K562 (cell line): ENCODE results near the gene HIPK2.

ENCODE experiments used
- ATF3 ChIP-seq, 2 experiments: fragments of 450-650 bp in 1 of 2; sonication (generic) in 1 of 2; formaldehyde crosslinking in 1 of 2; IDR thresholded peaks in 1 of 2; conservative IDR thresholded peaks in 1 of 2; 2 replicates each; pipeline versions ENCODE4 v1.6.1 to v1.8.1; 2016 to 2023; ENCODE audit warnings: mild to moderate bottlenecking in 2 of 2, moderate library complexity in 2 of 2, inconsistent platforms in 1 of 2, missing genetic modification reagents in 1 of 2
- BRD4 ChIP-seq: fragments of 200-600 bp; sonication (generic); IDR thresholded peaks from 2 replicates; pipeline ENCODE4 v1.6.1; 2017; ENCODE audit warnings: inconsistent platforms
- CTCF ChIP-seq, 3 experiments: IDR thresholded peaks in 2 of 3; conservative IDR thresholded peaks in 1 of 3; 2 replicates each; pipeline ENCODE4 v1.5.1; 2011 to 2012; ENCODE audit warnings: low read length in 3 of 3, mild to moderate bottlenecking in 3 of 3, control low read depth in 2 of 3, improper control_type of control experiment in 1 of 3, inconsistent platforms in 1 of 3, low read depth in 1 of 3, mixed read lengths in 1 of 3, moderate library complexity in 1 of 3; ENCODE audit not compliant: insufficient read depth in 2 of 3
- EZH2 ChIP-seq: IDR thresholded peaks from 2 replicates; pipeline ENCODE4 v1.6.1; 2012; ENCODE audit warnings: low read depth, mild to moderate bottlenecking, inconsistent platforms, low read length, borderline replicate concordance
- HEY1 ChIP-seq: fragments of 250-450 bp; sonication (Bioruptor Pico); IDR thresholded peaks from 2 replicates; pipeline ENCODE4 v1.5.0; 2020; ENCODE audit warnings: mild to moderate bottlenecking, moderate library complexity, borderline replicate concordance
- MAFG ChIP-seq: fragments of 450-650 bp; conservative IDR thresholded peaks from 2 replicates; pipeline ENCODE4 v1.6.1; 2016; ENCODE audit warnings: missing genetic modification characterization, missing compliant biosample characterization
- NFXL1 ChIP-seq: fragments of 450-650 bp; formaldehyde crosslinking; IDR thresholded peaks from 2 replicates; pipeline ENCODE4 v1.4.0; 2021; ENCODE audit warnings: mild to moderate bottlenecking
- SNRNP70 ChIP-seq: fragments of 200-400 bp; formaldehyde crosslinking; optimal IDR thresholded peaks from 2 replicates; pipeline ENCODE3; 2017; ENCODE audit warnings: low read depth, low read length
- SRF ChIP-seq, 2 experiments: fragments of 250-450, 450-650 bp in 1 of 2; sonication (Bioruptor Pico) in 1 of 2; sonication (generic) in 1 of 2; formaldehyde crosslinking; IDR thresholded peaks; 2 replicates each; pipeline versions ENCODE4 v1.5.0 to v1.5.1; 2020 to 2022; ENCODE audit warnings: mild to moderate bottlenecking in 1 of 2, missing genetic modification reagents in 1 of 2
- THRA ChIP-seq: fragments of 450-650 bp; IDR thresholded peaks from 2 replicates; pipeline ENCODE4 v1.6.1; 2017; ENCODE audit warnings: mild to moderate bottlenecking, moderate library complexity
- ZNF644 ChIP-seq: fragments of 200-800 bp; sonication (Bioruptor generic); IDR thresholded peaks from 2 replicates; pipeline ENCODE4 v1.6.1; 2016; ENCODE audit warnings: low read depth, missing genetic modification characterization, missing compliant biosample characterization

DNA sequence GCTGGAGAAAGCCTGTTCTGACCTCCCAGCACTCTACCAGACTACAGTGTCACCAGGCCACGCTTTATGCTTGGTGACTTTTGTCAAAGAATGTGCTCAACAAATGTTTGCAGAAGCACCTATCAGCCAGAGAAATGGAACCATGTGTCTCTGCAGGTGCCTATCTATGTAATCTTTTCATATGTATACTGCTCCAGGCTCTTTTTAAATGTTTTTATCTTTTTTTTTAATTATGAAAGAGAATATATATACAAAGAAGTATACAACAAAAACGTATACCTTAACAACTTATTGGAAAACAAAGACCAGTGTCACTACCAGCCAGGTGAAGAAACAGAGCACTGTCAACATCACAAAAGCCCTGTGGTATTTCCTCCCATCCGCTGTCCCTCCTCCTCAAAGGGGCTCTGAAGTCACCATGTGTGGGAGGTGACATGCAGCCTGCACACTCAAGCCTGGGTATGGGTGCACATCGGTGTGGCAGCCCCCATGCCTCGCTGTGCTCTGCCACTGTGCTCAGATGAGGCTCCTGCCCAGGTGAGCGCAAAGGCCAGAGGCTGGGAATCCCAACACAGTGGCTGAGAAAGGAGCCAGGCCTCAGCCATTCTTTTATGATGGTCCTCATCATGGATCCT, 133.7 kb downstream of the HIPK2 start:
- no peak for TF ChIP-seq HEY1 (CRISPR knock-in tag)
- no peak for TF ChIP-seq ATF3 (IDR thresholded peaks at IDR 0.05)
- TF ChIP-seq ATF3 (CRISPR knock-in tag; conservative IDR thresholded peaks at IDR 0.05) = no peak
- no peak for TF ChIP-seq ZNF644 (tag)
- no peak for TF ChIP-seq SRF (CRISPR knock-in tag; IDR thresholded peaks at IDR 0.05)
- TF ChIP-seq THRA = no peak
- TF ChIP-seq SNRNP70 = no peak
- TF ChIP-seq BRD4 = no peak
- TF ChIP-seq CTCF (IDR thresholded peaks at IDR 0.05 in 2 of 3, conservative IDR thresholded peaks at IDR 0.05 in 1 of 3; ENCODE audit: insufficient read depth in 2 of 3, low read depth in 1 of 3, low read length in 3 of 3) = no peak
- TF ChIP-seq MAFG (tag) = no peak
- TF ChIP-seq NFXL1 (CRISPR knock-in tag) = no peak
- TF ChIP-seq EZH2 = no peak
